NCI-H1417 treated with DMSO at 0.1 percent for 48 hours (cell line): Measurements from ENCODE around the gene PDCD11.
"Not testable (repeated sequence)": the region's sequence is repeated elsewhere in the genome, so short reads cannot be mapped to it uniquely, and the experiment has no call there.

Experiments used
- DNase-seq: peaks from one replicate; lab custom pipeline; 2025; lab: John Stamatoyannopoulos, UW

PDCD11 gene

DNA sequence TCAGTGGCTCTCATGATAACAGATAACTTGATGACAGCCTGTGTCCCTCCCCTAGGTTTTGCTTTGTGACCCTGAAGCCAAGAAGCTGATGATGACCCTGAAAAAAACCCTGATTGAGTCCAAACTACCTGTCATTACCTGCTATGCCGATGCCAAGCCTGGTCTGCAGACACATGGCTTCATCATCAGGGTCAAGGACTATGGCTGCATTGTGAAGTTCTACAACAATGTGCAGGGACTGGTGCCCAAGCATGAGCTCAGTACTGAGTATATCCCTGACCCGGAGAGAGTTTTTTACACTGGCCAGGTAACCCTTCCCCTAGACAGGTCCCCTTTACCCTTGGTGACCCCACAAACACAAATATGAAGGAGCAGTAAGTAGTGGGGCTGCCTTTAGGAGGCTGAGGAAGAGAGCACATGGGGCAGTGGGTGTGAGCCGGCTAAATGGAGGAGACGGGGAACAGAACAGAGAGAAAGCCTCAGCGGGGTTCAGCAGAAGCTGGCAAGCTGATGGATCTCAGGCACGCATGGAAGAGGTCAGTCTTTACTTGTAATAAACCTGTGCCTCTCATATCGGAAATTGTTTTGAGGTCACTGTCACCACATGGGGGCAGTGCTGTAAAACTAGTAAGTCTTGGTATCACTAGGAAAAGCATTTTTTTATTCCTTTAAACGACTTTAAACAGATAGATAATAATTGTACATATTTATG, 20.2 kb downstream of the PDCD11 start:
- no peak for DNase-seq

GRCh38 chr10:103417148-103417469, 20.7 kb downstream of the PDCD11 start:
- DNase-seq, result not testable (repeated sequence)

DNA sequence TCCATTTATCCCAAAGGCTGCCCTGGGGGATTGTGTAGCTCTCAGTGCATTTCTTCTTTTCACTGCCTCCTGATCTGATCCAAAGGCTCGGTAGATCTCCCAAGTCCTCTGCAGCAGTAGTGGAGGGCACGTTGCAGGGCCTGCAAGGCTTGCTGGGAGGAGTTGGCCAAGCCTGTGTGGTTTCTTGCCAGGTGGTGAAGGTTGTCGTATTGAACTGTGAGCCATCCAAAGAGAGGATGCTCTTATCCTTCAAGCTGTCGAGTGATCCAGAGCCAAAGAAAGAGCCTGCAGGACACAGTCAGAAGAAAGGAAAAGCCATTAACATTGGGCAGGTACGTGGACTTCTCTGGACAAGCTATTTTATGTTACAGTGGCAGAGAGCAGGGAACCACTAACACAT, 21.2 kb downstream of the PDCD11 start:
- no peak for DNase-seq

DNA sequence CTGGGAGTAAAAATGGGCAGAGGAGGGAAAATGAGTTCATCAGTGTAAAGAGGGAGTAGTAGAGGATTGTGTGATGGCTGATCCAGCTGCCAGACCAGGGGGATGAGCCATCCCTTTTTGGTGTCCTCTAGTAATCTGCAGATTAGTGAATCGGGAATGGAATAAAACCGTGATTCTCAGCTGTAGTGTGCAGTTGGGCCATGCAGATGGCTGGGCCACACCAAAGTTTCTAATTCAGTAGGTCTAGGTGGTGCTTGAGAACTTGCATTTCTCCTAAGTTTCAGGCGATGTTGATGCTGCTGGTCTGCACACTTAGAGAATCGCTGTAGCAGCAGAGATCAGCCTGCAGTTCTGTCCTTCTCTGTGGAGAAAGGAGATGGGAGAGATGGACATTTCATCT, 22.7 kb downstream of the PDCD11 start:
- DNase-seq, result no peak

- no peak for DNase-seq
Observed at GRCh38 chr10:103423748-103424147, 27.3 kb downstream of the PDCD11 start.

- DNase-seq, result no peak
Observed at GRCh38 chr10:103427866-103428265, 31.4 kb downstream of the PDCD11 start.

GRCh38 chr10:103428989-103429643, 32.7 kb downstream of the PDCD11 start:
- no peak for DNase-seq

DNA sequence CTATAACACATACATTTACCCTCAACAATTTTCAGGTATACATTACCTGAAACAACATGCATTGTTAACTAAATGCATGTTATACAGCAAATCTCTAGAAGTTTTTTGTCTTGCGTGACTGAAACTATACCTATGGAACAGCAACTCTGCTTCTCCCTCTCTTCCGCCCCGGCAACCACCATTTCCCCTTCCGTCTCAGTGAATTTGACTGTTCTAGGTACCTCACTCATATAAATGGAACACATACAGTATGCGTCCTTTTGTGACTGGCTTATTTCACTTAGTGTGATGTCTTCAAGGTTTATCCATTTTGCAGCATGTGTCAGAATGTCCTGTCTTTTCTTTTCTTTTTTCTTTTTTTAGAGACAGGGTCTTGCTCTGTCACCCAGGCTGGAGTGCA, 33.2 kb downstream of the PDCD11 start:
- DNase-seq, result no peak

- DNase-seq, result no peak
Observed at GRCh38 chr10:103431902-103432301, 35.5 kb downstream of the PDCD11 start.

DNA sequence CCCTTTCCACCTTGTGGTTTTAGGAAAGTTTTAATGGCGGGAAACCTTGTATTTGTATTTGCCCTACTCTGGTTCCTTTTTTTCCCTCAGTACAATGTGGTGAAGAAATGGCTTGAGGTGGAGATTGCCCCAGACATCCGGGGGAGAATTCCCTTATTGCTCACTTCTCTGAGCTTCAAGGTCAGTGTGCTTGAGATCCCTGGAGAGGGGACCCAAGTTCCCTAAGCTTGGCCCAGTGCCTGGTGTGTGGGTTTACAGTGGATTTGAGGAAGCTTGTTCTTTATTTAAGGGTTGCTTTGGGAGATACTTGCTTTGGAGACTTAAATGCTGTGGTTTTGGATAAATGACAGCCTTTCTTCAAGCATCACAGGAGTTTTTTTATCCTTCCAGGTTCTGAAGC, 37.4 kb downstream of the PDCD11 start:
- DNase-seq, result no peak

DNA sequence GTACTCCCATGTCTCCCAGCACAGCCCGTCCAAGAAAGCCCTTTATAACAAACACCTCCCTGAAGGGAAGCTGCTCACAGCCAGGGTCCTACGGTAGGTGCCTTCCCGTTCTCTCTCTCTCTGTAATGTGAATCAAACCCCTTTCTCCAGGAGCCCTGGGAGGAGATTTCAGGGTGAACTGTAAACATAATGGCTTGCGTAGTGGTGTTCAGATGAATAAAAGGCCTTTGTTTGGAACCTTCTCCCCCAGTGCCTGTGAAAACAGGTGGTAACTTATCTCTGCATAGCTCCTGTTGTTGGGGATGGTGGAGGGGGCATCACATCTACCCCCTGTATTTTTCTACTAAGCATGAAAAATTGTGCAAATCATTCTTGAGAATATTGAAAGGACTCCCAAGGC, 43.4 kb downstream of the PDCD11 start:
- no peak for DNase-seq

GRCh38 chr10:103440416-103440815, 44.0 kb downstream of the PDCD11 start:
- no peak for DNase-seq

- DNase-seq, result no peak
Observed at GRCh38 chr10:103441206-103441605, 44.8 kb downstream of the PDCD11 start.

DNA sequence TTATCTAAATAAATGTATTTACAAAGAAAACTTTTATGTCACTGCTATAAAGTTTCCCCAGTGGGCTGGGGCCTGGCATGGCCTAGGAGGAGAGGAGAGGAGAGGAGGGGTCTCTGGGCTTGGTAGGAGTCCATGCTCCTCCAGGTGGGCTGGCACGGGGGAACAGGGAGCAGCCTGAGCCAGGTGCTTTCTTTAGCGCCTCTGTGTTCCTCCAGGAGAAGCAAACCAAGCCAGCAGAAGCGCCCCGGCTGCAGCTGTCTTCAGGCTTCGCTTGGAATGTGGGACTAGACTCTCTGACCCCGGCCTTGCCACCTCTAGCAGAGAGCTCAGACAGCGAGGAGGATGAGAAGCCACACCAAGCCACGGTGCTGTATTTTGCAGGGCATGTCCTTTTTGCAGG, 45.2 kb downstream of the PDCD11 start:
- DNase-seq, result no peak

GRCh38 chr10:103442031-103442461, 45.6 kb downstream of the PDCD11 start:
- DNase-seq, result no peak

DNA sequence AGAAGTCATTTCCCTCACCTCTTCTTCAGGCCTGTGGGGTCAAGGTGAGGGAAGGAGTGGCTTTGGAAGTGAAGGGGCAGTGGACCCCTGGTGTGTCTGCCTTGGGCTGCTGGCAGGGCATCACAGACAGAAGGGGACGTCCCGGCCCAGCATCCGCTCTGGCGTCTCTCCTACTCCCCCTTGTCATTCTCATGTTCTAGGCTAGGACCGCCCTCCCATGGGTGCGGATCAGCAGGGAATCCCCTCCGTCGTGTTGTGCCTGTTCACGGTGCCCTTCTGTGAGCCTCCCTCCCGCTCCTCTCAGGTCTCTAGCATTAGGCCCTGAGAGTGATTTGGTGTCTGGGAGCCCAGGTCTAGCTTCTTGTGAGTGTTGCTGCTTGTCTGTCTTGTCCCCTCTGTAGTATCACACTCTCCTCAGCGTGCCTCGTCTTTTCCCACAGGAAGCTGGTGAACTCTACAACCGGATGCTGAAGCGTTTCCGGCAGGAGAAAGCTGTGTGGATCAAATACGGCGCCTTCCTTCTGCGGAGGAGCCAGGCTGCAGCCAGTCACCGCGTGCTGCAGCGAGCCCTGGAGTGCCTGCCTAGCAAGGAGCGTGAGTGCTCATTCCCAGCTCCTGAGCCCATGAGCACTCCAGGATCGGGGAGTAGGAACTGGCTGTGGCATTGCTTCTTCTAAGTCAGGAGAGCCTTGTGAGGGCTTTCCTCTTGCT, 47.2 kb downstream of the PDCD11 start:
- no peak for DNase-seq

DNA sequence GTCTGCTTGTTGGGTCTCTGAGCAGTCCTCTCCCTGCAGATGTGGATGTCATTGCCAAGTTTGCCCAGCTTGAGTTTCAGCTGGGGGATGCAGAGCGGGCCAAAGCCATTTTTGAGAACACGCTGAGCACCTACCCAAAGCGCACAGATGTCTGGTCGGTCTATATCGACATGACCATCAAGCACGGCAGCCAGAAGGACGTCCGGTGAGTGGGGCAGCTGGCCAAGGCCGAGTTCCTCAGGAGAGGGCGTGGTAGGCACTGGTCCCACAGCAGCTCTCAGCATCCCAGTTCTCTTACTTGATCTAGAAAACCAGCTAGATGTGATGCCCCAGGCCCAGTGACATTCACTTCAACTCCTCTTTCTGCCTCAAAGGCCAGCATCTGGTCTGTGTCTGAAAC, 48.1 kb downstream of the PDCD11 start:
- no peak for DNase-seq

GRCh38 chr10:103445366-103445765, 48.9 kb downstream of the PDCD11 start:
- no peak for DNase-seq

GRCh38 chr10:103445767-103446567, 49.5 kb downstream of the PDCD11 start:
- DNase-seq, result no peak

DNA sequence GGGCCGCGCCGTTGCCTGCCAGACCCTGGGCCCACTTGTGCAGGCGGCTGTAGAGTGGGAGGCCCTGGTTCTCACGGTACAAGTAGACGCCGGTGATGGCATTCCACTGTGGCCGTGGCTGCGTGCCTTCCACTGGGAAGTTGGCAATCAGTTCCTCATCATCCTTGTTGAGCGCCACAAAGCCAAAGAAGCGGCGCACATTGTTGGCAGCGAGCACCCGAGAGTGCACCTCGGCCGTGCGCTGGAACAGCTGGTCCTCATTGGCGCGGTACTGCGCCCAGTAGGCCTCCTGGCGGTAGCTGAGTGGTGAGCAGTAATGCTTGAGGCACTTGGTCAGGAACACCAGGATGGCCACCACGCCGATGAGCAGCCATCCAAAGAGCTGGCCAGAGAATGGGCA, 50.8 kb downstream of the PDCD11 start:
- DNase-seq, result no peak

- no peak for DNase-seq
Observed at GRCh38 chr10:103448746-103449145, 52.3 kb downstream of the PDCD11 start.
